Calu3 (cell line): ENCODE results near the gene TSPAN9. TPM values are rescaled to one million over a fixed set of nuclear protein-coding genes. Genes with fewer than 3 reads are reported as not detected.

Experiments
- BruUV-seq: library from RNA; stranded (reverse); fragments of 400-500 nt; replicated peaks from 2 replicates; lab custom pipeline; 2021; lab: Mats Ljungman, UMichigan
- CTCF ChIA-PET: fragments of 300-600 bp; sonication (Branson Sonifier 250); formaldehyde crosslinking; loops from one replicate; lab custom pipeline; 2022; ENCODE audit warnings: antibody characterized with exemption; lab: Charles Lee
- DNase-seq: peaks from one replicate; pipeline ENCODE4 v3.0.0; 2022
- H3K27ac Mint-ChIP-seq: one replicate; pipeline ENCODE4 v1.8.0; 2022; ENCODE audit warnings: mixed read lengths; ENCODE audit not compliant: unreplicated experiment
- H3K27me3 Mint-ChIP-seq: one replicate; pipeline ENCODE4 v1.8.0; 2022; ENCODE audit warnings: mixed read lengths; ENCODE audit not compliant: unreplicated experiment
- H3K36me3 Mint-ChIP-seq: one replicate; pipeline ENCODE4 v1.8.0; 2022; ENCODE audit warnings: mild to moderate bottlenecking, moderate library complexity, mixed read lengths; ENCODE audit not compliant: insufficient read depth, unreplicated experiment
- H3K4me1 Mint-ChIP-seq: one replicate; pipeline ENCODE4 v1.8.0; 2022; ENCODE audit warnings: mild to moderate bottlenecking, low read depth, mixed read lengths; ENCODE audit not compliant: unreplicated experiment
- H3K4me3 Mint-ChIP-seq: one replicate; pipeline ENCODE4 v1.8.0; 2022; ENCODE audit warnings: mild to moderate bottlenecking, low read depth, moderate library complexity, mixed read lengths; ENCODE audit not compliant: unreplicated experiment
- H3K9me3 Mint-ChIP-seq: one replicate; pipeline ENCODE4 v1.8.0; 2022; ENCODE audit warnings: low read depth, mixed read lengths; ENCODE audit not compliant: unreplicated experiment
- CTCF ChIP-seq: fragments of 200-600 bp; IDR thresholded peaks from one replicate; pipeline ENCODE4 v1.8.0; 2022; ENCODE audit warnings: antibody characterized with exemption; ENCODE audit not compliant: unreplicated experiment
- intact Hi-C: fragments of 100-400 bp; cut with micrococcal nuclease; formaldehyde crosslinking; loops from one replicate; pipeline ENCODE4 v1.10.0; 2022; ENCODE audit not compliant: unreplicated experiment
- total RNA-seq: library from RNA; stranded (reverse); gene quantifications from 2 replicates; pipeline ENCODE4 v1.2.3, GENCODE V29; 2022

TSPAN9 gene
- total RNA-seq, 1 experiment from 2014 or later = 6.0 TPM

- intact Hi-C loops = no loop called here
- no peaks in the 10 kb centered on the region for H3K9me3 Mint-ChIP-seq
- peaks cover 3% of the 10 kb centered on the region for H3K36me3 Mint-ChIP-seq
- BruUV-seq = no TSS peak
- peaks cover 38% of the 10 kb centered on the region for H3K27me3 Mint-ChIP-seq
- TF ChIP-seq CTCF = no peak
- H3K27ac Mint-ChIP-seq = no peak overlapping the region
- DNase-seq = no peak
- CTCF ChIA-PET = interaction anchor here (0.8 kb wide), 1 partner anchor 13 kb away, joined by 3 read pairs; no protein-coding TSS in a partner anchor
- H3K4me1 Mint-ChIP-seq = peaks cover 7% of the 10 kb centered on the region
- H3K4me3 Mint-ChIP-seq = no peak overlapping the region
Measured at GRCh38 chr12:3279415-3279780, 202.2 kb downstream of the TSPAN9 start.

GRCh38 chr12:3279832-3280231, 202.7 kb downstream of the TSPAN9 start:
- intact Hi-C loops = no loop called here
- no peak for TF ChIP-seq CTCF
- no peak for DNase-seq
- CTCF ChIA-PET = interaction anchor here (0.8 kb wide), 1 partner anchor 13 kb away, joined by 3 read pairs; no protein-coding TSS in a partner anchor
- Mint-ChIP-seq H3K27ac (no peak overlapping the region), H3K4me3 (no peak overlapping the region), H3K4me1 (peaks cover 2% of the 10 kb centered on the region), H3K9me3 (no peaks in the 10 kb centered on the region), H3K36me3 (no peaks in the 10 kb centered on the region), H3K27me3 (peaks cover 42% of the 10 kb centered on the region)
- BruUV-seq = no TSS peak

GRCh38 chr12:3280967-3281366, 203.8 kb downstream of the TSPAN9 start:
- Mint-ChIP-seq H3K27me3 (peaks cover 45% of the 10 kb centered on the region), H3K4me1 (no peaks in the 10 kb centered on the region), H3K36me3 (no peaks in the 10 kb centered on the region), H3K9me3 (no peaks in the 10 kb centered on the region), H3K27ac (no peak overlapping the region), H3K4me3 (no peak overlapping the region)
- intact Hi-C loops = no loop called here
- DNase-seq = no peak
- BruUV-seq = no TSS peak
- CTCF ChIA-PET = no interaction called here
- no peak for TF ChIP-seq CTCF

GRCh38 chr12:3281588-3282383, 204.6 kb downstream of the TSPAN9 start:
- Mint-ChIP-seq H3K4me1 (no peaks in the 10 kb centered on the region), H3K36me3 (no peaks in the 10 kb centered on the region), H3K27ac (no peak overlapping the region), H3K4me3 (no peak overlapping the region), H3K9me3 (no peaks in the 10 kb centered on the region), H3K27me3 (peaks cover 37% of the 10 kb centered on the region)
- TF ChIP-seq CTCF = no peak
- BruUV-seq = no TSS peak
- CTCF ChIA-PET = no interaction called here
- DNase-seq = no peak
- intact Hi-C loops = no loop called here
